BJ (cell line): Measurements from ENCODE around the gene WASF2. TPM values are rescaled to one million over a fixed set of nuclear protein-coding genes. Genes with fewer than 3 reads are reported as not detected.

Experiments used
- CTCF ChIA-PET: fragments of 350-600 bp; formaldehyde crosslinking; extraction: SDS; loops from one replicate; lab custom pipeline; 2021; ENCODE audit warnings: antibody characterized with exemption, inconsistent platforms; lab: Yijun Ruan, JAX
- POLR2A ChIA-PET: fragments of 300-600 bp; sonication (Branson Sonifier 250); formaldehyde crosslinking; extraction: SDS; loops from one replicate; lab custom pipeline; 2021; ENCODE audit warnings: antibody characterized with exemption; lab: Charles Lee
- DNase-seq: peaks from one replicate; pipeline ENCODE4 v3.0.0-alpha.2; 2011; ENCODE audit warnings: low read depth
- H3K27me3 ChIP-seq: 2 replicates; pipeline ENCODE4 v1.6.0; 2011; ENCODE audit warnings: low read length; ENCODE audit not compliant: control insufficient read depth, insufficient read depth
- H3K36me3 ChIP-seq: 2 replicates; pipeline ENCODE4 v1.5.1; 2011; ENCODE audit warnings: low read length; ENCODE audit not compliant: control insufficient read depth, insufficient read depth
- H3K4me3 ChIP-seq: 2 replicates; pipeline ENCODE4 v1.5.1; 2011; ENCODE audit warnings: low read depth, mild to moderate bottlenecking, control low read depth, low read length
- polyA plus RNA-seq: library from polyadenylated mRNA; depleted of rRNA; stranded (reverse); fragments of >200 nt; gene quantifications from 2 replicates; pipeline ENCODE4 v1.2.3, GENCODE V29; 2011
- TF ChIP-seq, protein P1 (sequence below): IDR thresholded peaks from 2 replicates; pipeline ENCODE4 v1.5.1; 2011; ENCODE audit warnings: low read depth, mild to moderate bottlenecking, control low read depth, inconsistent platforms, low read length, moderate library complexity; ENCODE audit not compliant: insufficient read depth

Gene WASF2
- polyA plus RNA-seq, 1 experiment = 56.5 TPM

- TF ChIP-seq, protein P1, sequence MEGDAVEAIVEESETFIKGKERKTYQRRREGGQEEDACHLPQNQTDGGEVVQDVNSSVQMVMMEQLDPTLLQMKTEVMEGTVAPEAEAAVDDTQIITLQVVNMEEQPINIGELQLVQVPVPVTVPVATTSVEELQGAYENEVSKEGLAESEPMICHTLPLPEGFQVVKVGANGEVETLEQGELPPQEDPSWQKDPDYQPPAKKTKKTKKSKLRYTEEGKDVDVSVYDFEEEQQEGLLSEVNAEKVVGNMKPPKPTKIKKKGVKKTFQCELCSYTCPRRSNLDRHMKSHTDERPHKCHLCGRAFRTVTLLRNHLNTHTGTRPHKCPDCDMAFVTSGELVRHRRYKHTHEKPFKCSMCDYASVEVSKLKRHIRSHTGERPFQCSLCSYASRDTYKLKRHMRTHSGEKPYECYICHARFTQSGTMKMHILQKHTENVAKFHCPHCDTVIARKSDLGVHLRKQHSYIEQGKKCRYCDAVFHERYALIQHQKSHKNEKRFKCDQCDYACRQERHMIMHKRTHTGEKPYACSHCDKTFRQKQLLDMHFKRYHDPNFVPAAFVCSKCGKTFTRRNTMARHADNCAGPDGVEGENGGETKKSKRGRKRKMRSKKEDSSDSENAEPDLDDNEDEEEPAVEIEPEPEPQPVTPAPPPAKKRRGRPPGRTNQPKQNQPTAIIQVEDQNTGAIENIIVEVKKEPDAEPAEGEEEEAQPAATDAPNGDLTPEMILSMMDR = no peak
- POLR2A ChIA-PET = no interaction called here
- DNase-seq = no peak
- Histone ChIP-seq H3K36me3 (no peaks in the 10 kb centered on the region), H3K4me3 (no peak overlapping the region), H3K27me3 (peaks cover 6% of the 10 kb centered on the region)
- CTCF ChIA-PET = interaction anchor here (0.6 to 1.3 kb wide), 4 partner anchors 8 to 83 kb away, joined by 3 to 7 read pairs (median 4); no protein-coding TSS in a partner anchor
Measured at GRCh38 chr1:27379564-27380122, 110.3 kb downstream of the WASF2 start.

DNA sequence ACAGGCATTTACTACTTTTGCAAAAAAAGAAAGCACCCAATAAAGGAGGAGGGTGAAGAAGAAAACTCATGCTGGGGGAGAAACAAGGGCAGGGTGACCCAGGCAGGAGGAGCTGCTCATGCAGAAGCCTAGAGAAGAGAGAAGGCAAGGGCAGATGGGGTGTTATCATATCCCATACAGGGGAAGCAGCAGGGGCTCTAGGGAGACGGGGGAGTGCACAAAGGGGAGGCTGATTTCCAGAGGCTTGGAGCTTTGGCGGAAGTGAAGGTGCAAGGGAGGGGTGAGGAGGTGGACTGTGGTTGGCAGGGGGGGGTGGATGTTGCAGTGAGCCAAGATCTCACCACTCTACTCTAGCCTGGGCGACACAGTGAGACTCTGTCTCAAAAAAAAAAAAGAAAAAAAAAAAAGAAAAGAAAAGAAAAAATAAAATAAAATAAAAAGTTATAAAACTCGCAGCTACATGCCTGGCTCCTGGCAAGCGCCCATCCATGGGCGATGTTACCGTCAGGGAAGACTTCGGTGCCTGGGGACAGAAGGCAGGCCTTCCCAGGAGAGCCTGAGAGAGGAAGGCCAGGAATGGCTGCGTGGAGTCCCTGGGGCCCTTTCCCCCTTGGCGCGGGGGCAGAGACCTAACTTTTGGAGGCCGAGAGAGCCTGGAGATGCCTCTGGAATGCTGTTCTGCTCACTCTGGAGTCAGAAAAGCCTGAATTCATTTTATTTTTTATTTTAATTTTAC lies 112.0 kb downstream of the WASF2 start:
- TF ChIP-seq, protein P1 = no peak
- peaks cover 6% of the 10 kb centered on the region for H3K27me3 ChIP-seq
- H3K4me3 ChIP-seq = no peak overlapping the region
- ChIA-PET POLR2A (no interaction called here), CTCF (interaction anchor here (0.9 to 1.9 kb wide), 4 partner anchors 10 to 14 kb away, joined by 3 to 8 read pairs (median 4); partner anchors contain the start of gene MAP3K6)
- no peaks in the 10 kb centered on the region for H3K36me3 ChIP-seq
- DNase-seq = no peak

GRCh38 chr1:27374362-27375086 lies 115.4 kb downstream of the WASF2 start, which contains the start of gene FCN3:
Gene FCN3, minus strand, starts transcription at chr1:27374824. Its CDS starts 6 bp downstream, at chr1:27374818.
- Histone ChIP-seq H3K4me3 (no peak within 1 kb of the TSS), H3K36me3 (no peaks in the 10 kb centered on the region), H3K27me3 (no peaks in the 10 kb centered on the region; the same call in 1 of the 2 replicates)
- ChIA-PET POLR2A (no interaction called here), CTCF (interaction anchor here (0.8 to 1.5 kb wide), 3 partner anchors 8 to 74 kb away, joined by 3 to 4 read pairs (median 3); partner anchors contain the start of gene MAP3K6)
- TF ChIP-seq, protein P1 = no peak
- DNase-seq = no peak

- H3K27me3 ChIP-seq = no peaks in the 10 kb centered on the region; the same call in 1 of the 2 replicates
- TF ChIP-seq, protein P1 = peak; percentile 31; the same call in 1 of the 2 replicates
- POLR2A ChIA-PET = no interaction called here
- H3K4me3 ChIP-seq = no peak overlapping the region
- DNase-seq = no peak
- CTCF ChIA-PET = no interaction called here
- no peaks in the 10 kb centered on the region for H3K36me3 ChIP-seq
Measured at GRCh38 chr1:27372808-27373690, 116.9 kb downstream of the WASF2 start.
